CD4-positive, CD25-positive, alpha-beta regulatory T cell (primary cell): ENCODE results near the gene GALNT15. TPM values are rescaled to one million over a fixed set of nuclear protein-coding genes. Genes with fewer than 3 reads are reported as not detected.

Experiments used
- ATAC-seq, 2 donors: fragments of 150-1000 bp; cut with Tn5 transposase; one replicate each; pipeline ENCODE4 v1.10.0; 2021; ENCODE audit warnings: low read depth in 2 of 2, moderate number of reproducible peaks in 2 of 2, moderate library complexity in 1 of 2
- DNase-seq, 3 donors: peaks; one replicate each; pipeline versions ENCODE4 v3.0.0 to v3.0.0-alpha.2; 2012 to 2022; ENCODE audit warnings: mixed read lengths in 1 of 3
- H3K27ac ChIP-seq: one replicate; pipeline ENCODE4 v1.7.0; 2013; ENCODE audit warnings: mild to moderate bottlenecking, low read length; ENCODE audit not compliant: insufficient read depth, poor library complexity, severe bottlenecking
- H3K27me3 ChIP-seq: one replicate; pipeline ENCODE4 v1.7.0; 2013; ENCODE audit warnings: low read length; ENCODE audit not compliant: control insufficient read depth, insufficient read depth
- H3K36me3 ChIP-seq: one replicate; pipeline ENCODE4 v1.7.0; 2013; ENCODE audit warnings: mild to moderate bottlenecking, low read length, moderate library complexity; ENCODE audit not compliant: control insufficient read depth, insufficient read depth
- H3K4me1 ChIP-seq: 2 replicates; pipeline ENCODE4 v1.7.0; 2013; ENCODE audit warnings: mild to moderate bottlenecking, low read length; ENCODE audit not compliant: insufficient read depth, control insufficient read depth, poor library complexity, severe bottlenecking
- H3K4me3 ChIP-seq: one replicate; pipeline ENCODE4 v1.7.0; 2013; ENCODE audit warnings: low read depth, mild to moderate bottlenecking, low read length, moderate library complexity
- H3K9me3 ChIP-seq, 2 experiments: 1 replicate in 1 of 2; 2 replicates in 1 of 2; pipeline ENCODE4 v1.7.0; 2013; ENCODE audit warnings: low read length in 2 of 2, mild to moderate bottlenecking in 1 of 2, moderate library complexity in 1 of 2; ENCODE audit not compliant: control insufficient read depth in 2 of 2
- H3K27ac Mint-ChIP-seq, 3 donors: one replicate each; pipeline ENCODE4 v1.8.0; 2020 to 2022; ENCODE audit warnings: mild to moderate bottlenecking in 3 of 3, mixed read lengths in 3 of 3, moderate library complexity in 2 of 3
- H3K27me3 Mint-ChIP-seq: one replicate; pipeline ENCODE4 v1.8.0; 2022; ENCODE audit warnings: mild to moderate bottlenecking, mixed read lengths
- H3K36me3 Mint-ChIP-seq: one replicate; pipeline ENCODE4 v1.8.0; 2020; ENCODE audit warnings: mixed read lengths
- H3K4me1 Mint-ChIP-seq, 4 donors: one replicate each; pipeline ENCODE4 v1.8.0; 2020 to 2022; ENCODE audit warnings: mixed read lengths in 4 of 4, mild to moderate bottlenecking in 1 of 4
- H3K4me3 Mint-ChIP-seq, 4 donors: one replicate each; pipeline ENCODE4 v1.8.0; 2020 to 2022; ENCODE audit warnings: mild to moderate bottlenecking in 4 of 4, mixed read lengths in 4 of 4, moderate library complexity in 3 of 4
- H3K9me3 Mint-ChIP-seq, 7 donors: one replicate each; pipeline ENCODE4 v1.8.0; 2020 to 2022; ENCODE audit warnings: mixed read lengths in 7 of 7, mild to moderate bottlenecking in 3 of 7, moderate library complexity in 2 of 7
- polyA plus RNA-seq, 4 donors: library from polyadenylated mRNA; unstranded; fragments of 300-500 nt; fragmentation: Illumina TruSeq; gene quantifications; one replicate each; pipeline ENCODE4 v1.2.3, GENCODE V29; 2021
- total RNA-seq: library from RNA; stranded (reverse); gene quantifications from one replicate; pipeline ENCODE4 v1.2.3, GENCODE V29; 2022

Gene GALNT15, protein sequence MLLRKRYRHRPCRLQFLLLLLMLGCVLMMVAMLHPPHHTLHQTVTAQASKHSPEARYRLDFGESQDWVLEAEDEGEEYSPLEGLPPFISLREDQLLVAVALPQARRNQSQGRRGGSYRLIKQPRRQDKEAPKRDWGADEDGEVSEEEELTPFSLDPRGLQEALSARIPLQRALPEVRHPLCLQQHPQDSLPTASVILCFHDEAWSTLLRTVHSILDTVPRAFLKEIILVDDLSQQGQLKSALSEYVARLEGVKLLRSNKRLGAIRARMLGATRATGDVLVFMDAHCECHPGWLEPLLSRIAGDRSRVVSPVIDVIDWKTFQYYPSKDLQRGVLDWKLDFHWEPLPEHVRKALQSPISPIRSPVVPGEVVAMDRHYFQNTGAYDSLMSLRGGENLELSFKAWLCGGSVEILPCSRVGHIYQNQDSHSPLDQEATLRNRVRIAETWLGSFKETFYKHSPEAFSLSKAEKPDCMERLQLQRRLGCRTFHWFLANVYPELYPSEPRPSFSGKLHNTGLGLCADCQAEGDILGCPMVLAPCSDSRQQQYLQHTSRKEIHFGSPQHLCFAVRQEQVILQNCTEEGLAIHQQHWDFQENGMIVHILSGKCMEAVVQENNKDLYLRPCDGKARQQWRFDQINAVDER
- total RNA-seq (not detected), polyA plus RNA-seq (not detected)

DNA sequence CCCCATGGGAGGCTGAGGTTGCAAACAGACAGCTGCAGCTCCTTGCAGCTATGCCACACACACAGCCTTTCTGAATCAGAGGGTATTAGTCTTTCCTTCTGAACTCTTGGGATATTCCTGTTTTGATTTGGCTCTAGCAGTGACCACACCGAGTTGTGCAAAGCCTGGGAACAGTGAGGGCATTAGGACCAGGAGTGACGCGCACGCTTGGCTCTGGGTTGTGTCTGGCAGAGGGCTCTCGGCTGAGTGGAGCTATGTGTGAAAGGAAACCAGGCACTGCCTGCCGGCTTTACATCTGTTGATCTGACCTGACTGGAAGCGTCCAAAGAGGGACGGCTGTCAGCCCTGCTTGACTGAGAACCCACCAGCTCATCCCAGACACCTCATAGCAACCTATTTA, at the start of gene GALNT15:
Gene GALNT15 (plus strand): TSS at position 292 of the 400 bp plus-strand sequence. CDS start 472 bp downstream, outside the sequence.
- Mint-ChIP-seq H3K4me1 (peaks cover 0 to 6% (median 3%) of the 10 kb centered on the region in 4 donors), H3K27ac (no peak within 1 kb of the TSS), H3K36me3 (no peaks in the 10 kb centered on the region), H3K9me3 (no peaks in the 10 kb centered on the region), H3K4me3 (no peak within 1 kb of the TSS), H3K27me3 (peaks cover 29% of the 10 kb centered on the region)
- H3K36me3 ChIP-seq, result no peaks in the 10 kb centered on the region
- no peaks in the 10 kb centered on the region for H3K4me1 ChIP-seq
- no peak within 1 kb of the TSS for H3K4me3 ChIP-seq
- no peaks in the 10 kb centered on the region for H3K9me3 ChIP-seq
- H3K27me3 ChIP-seq, result peaks cover 7% of the 10 kb centered on the region
- no peak for DNase-seq
- H3K27ac ChIP-seq, result no peak within 1 kb of the TSS
- ATAC-seq, result no peak

DNA sequence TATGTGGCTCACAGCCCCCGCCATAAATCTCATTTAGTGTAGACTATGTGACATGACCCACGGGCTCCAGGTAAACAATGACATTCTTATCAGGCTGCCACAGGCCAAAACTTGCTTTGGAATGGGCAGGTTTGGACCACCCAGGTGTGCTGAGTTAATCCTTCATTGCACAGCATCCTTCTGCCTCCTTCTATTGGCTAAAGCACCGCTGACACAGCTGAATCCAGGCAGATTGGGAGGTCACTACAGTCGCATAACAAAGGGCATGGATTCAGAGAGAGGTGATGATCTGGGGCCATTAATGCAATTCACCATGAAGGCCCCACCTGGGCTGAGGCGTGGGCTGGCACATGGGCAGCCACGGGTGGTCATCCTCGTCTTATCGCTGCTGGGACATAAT, 47.8 kb upstream of the GALNT15 start:
- Mint-ChIP-seq H3K4me1 (no peaks in the 10 kb centered on the region), H3K9me3 (peaks cover 0 to 3% (median 0%) of the 10 kb centered on the region in 7 donors), H3K27me3 (peaks cover 8% of the 10 kb centered on the region), H3K27ac (no peak overlapping the region), H3K36me3 (no peaks in the 10 kb centered on the region), H3K4me3 (no peak overlapping the region)
- H3K4me3 ChIP-seq, result no peak overlapping the region
- H3K27ac ChIP-seq, result no peak overlapping the region
- H3K36me3 ChIP-seq, result no peaks in the 10 kb centered on the region
- no peak for DNase-seq
- no peaks in the 10 kb centered on the region for H3K9me3 ChIP-seq
- no peak for ATAC-seq
- H3K27me3 ChIP-seq, result no peaks in the 10 kb centered on the region
- H3K4me1 ChIP-seq, result no peaks in the 10 kb centered on the region

DNA sequence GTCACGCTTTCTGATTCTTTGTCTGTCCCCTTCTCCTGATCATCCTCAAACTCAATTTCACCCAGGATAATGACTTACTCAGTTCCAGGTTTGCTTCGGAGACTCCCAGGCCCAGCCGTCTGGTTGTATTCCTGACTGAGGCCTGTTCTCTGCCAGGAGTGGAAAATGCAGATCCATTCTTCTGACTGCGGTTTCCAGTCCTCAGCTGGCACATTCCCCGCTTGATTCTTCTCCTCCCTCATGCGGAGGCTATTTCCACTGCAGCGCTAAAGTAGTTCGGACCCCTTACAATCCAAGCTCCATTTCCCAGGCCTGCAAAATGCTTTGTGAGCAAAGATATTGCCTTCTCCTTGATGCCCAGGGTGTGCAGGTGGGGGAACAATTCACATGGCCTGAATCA, 47.2 kb upstream of the GALNT15 start:
- no peak overlapping the region for H3K4me3 Mint-ChIP-seq
- H3K27me3 Mint-ChIP-seq, result peaks cover 8% of the 10 kb centered on the region
- no peak for ATAC-seq
- H3K27ac Mint-ChIP-seq, result no peak overlapping the region
- H3K4me3 ChIP-seq, result no peak overlapping the region
- H3K27me3 ChIP-seq, result no peaks in the 10 kb centered on the region
- no peak overlapping the region for H3K27ac ChIP-seq
- H3K36me3 Mint-ChIP-seq, result no peaks in the 10 kb centered on the region
- no peaks in the 10 kb centered on the region for H3K4me1 Mint-ChIP-seq
- H3K9me3 Mint-ChIP-seq, result peaks cover 0 to 3% (median 0%) of the 10 kb centered on the region in 7 donors
- no peaks in the 10 kb centered on the region for H3K36me3 ChIP-seq
- H3K4me1 ChIP-seq, result no peaks in the 10 kb centered on the region
- no peaks in the 10 kb centered on the region for H3K9me3 ChIP-seq
- DNase-seq, result no peak

DNA sequence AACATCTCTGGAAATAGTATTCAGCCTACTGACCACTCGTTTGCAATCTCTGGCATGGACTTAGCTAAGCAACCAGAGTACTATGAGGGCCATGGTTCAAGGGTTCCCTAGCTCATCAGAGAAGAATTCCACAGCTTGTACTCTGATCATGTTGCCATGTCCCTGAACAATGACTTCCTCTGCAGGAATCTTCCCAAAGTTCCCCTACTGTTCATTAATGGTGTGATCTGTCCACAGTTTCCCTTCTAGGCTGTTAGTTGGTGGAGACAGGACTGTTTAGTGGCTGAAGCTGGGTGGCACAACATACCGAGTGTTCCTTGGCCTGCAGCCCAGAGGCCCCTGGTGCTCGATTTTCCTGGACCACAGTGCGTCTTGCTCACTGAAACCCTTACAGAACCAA, 44.4 kb upstream of the GALNT15 start:
- H3K27ac ChIP-seq, result no peak overlapping the region
- no peaks in the 10 kb centered on the region for H3K36me3 ChIP-seq
- H3K27ac Mint-ChIP-seq, result no peak overlapping the region
- H3K4me3 ChIP-seq, result no peak overlapping the region
- ATAC-seq (no peak), DNase-seq (no peak)
- H3K27me3 ChIP-seq, result no peaks in the 10 kb centered on the region
- no peak overlapping the region for H3K4me3 Mint-ChIP-seq
- H3K4me1 ChIP-seq, result no peaks in the 10 kb centered on the region
- H3K9me3 Mint-ChIP-seq, result peaks cover 0 to under 1% (median 0%) of the 10 kb centered on the region in 7 donors
- no peaks in the 10 kb centered on the region for H3K36me3 Mint-ChIP-seq
- no peaks in the 10 kb centered on the region for H3K4me1 Mint-ChIP-seq
- H3K9me3 ChIP-seq, result no peaks in the 10 kb centered on the region
- peaks cover 8% of the 10 kb centered on the region for H3K27me3 Mint-ChIP-seq

DNA sequence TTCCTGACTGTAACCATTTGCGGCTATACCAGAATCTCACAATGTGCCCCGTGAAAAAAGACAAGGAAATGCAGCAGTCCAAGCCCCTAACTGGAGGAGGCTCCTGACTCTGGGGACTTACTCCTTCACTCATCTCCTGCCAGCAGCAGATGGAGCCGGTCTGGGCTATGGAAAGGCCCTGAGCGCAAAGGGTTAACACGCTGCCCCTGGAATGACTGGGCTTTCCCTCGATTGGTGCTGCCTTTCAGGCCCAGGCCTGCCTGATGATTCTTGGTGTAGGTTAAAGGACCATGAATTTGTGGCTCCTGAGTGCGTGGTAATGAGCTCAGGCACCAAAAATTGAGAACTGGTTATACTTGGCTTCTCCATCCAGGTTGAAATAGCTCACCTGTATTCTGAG, 42.3 kb upstream of the GALNT15 start:
- no peak overlapping the region for H3K4me3 Mint-ChIP-seq
- DNase-seq, result no peak
- no peak overlapping the region for H3K27ac Mint-ChIP-seq

DNA sequence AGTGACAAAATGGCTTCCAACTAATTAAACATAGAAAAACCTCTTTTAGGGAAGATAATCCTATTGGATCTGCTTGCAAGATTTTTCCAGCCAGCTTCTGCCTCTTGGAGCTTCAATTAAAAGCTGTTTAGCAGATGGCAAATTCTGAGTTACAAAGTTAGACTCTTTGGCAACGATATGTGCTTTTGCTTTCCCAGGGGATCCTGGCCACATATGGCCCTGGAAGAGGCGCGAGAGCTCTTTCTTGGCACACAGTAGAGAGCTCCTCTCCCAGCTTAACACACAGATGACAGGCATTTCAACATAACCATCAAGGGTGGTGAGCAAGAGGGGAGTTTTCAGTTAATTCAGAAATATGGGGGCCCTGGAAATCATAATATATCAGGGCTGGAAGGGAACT, 41.6 kb upstream of the GALNT15 start:
- ATAC-seq (no peak), DNase-seq (no peak)
- H3K27me3 Mint-ChIP-seq, result peaks cover 16% of the 10 kb centered on the region
- Histone ChIP-seq H3K4me1 (no peaks in the 10 kb centered on the region), H3K4me3 (no peak overlapping the region), H3K27me3 (no peaks in the 10 kb centered on the region), H3K27ac (no peak overlapping the region), H3K36me3 (no peaks in the 10 kb centered on the region), H3K9me3 (no peaks in the 10 kb centered on the region)
- H3K4me3 Mint-ChIP-seq, result no peak overlapping the region
- no peaks in the 10 kb centered on the region for H3K4me1 Mint-ChIP-seq
- no peaks in the 10 kb centered on the region for H3K36me3 Mint-ChIP-seq
- peaks cover 0 to 9% (median 0%) of the 10 kb centered on the region in 7 donors for H3K9me3 Mint-ChIP-seq
- no peak overlapping the region for H3K27ac Mint-ChIP-seq

More for the DNA sequence above, 42.3 kb upstream of the GALNT15 start:
- no peaks in the 10 kb centered on the region for H3K4me1 Mint-ChIP-seq
- H3K36me3 Mint-ChIP-seq, result no peaks in the 10 kb centered on the region
- H3K27me3 Mint-ChIP-seq, result peaks cover 14% of the 10 kb centered on the region
- Histone ChIP-seq H3K4me3 (no peak overlapping the region), H3K4me1 (no peaks in the 10 kb centered on the region), H3K27ac (no peak overlapping the region), H3K27me3 (no peaks in the 10 kb centered on the region), H3K9me3 (no peaks in the 10 kb centered on the region), H3K36me3 (no peaks in the 10 kb centered on the region)
- peaks cover 0 to 6% (median 0%) of the 10 kb centered on the region in 7 donors for H3K9me3 Mint-ChIP-seq
- no peak for ATAC-seq

DNA sequence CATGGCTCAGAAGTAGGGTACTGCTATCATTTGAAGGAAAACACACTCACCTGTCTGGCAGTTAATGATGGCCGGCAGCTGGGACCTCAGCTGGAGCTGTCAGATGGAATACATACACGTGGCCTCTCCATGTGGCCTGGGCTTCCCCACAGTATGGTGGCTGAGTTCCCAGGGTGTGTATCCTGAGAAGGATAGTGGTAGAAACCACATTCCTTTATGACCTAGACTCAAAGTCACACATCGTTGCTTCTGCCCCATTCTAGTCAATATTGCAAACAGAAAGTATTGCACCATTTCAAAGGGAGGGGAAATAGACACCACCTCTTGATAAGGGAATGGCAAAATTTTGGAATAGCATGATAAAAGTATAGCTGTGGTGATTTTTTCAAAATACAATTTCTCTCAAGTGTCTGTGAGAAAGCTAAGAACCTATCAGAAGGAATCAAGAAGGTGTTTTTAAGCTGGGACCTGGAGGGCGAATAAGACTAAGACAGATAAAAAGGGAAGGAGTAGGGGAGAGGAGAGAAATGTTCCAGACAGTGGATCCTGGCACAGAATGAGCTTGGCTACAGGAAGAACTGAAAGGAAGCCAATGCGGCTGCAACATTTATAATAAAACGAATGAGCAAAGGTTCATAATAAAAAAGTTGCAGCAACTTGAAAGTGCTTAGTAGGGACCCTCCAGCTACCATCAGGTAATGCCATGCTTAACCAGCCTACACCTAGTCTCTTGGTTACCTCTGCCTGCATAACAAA, 40.1 kb upstream of the GALNT15 start:
- Mint-ChIP-seq H3K9me3 (peaks cover 0 to 9% (median 0%) of the 10 kb centered on the region in 7 donors), H3K27me3 (peaks cover 18% of the 10 kb centered on the region), H3K4me1 (no peaks in the 10 kb centered on the region), H3K4me3 (no peak overlapping the region), H3K27ac (no peak overlapping the region), H3K36me3 (no peaks in the 10 kb centered on the region)
- Histone ChIP-seq H3K27ac (no peak overlapping the region), H3K27me3 (no peaks in the 10 kb centered on the region), H3K36me3 (no peaks in the 10 kb centered on the region), H3K4me1 (no peaks in the 10 kb centered on the region), H3K4me3 (no peak overlapping the region), H3K9me3 (no peaks in the 10 kb centered on the region)
- no peak for ATAC-seq
- no peak for DNase-seq
